ENCODE measurements around the gene ZNF469. TPM values are rescaled to one million over a fixed set of nuclear protein-coding genes. Genes with fewer than 3 reads are reported as not detected.

ZNF469 gene
- polyA plus RNA-seq, 4 donors = under 0.01 to 0.64 (median 0.30) TPM; not detected in 1

GRCh38 chr16:88360999-88361398 is 21.8 kb upstream of the ZNF469 start:
- DNase-seq (no peak), FAIRE-seq (no peak)
- Histone ChIP-seq H3K9me3 (ENCODE audit: control insufficient read depth in 2 of 2, insufficient read depth in 1 of 2, low read depth in 1 of 2, low read length in 1 of 2) (peaks cover 0 to 7% of the 10 kb centered on the region in 2 donors), H3K27ac (ENCODE audit: low read depth in 1 of 3, low read length in 2 of 3) (no peak overlapping the region), H3K4me1 (ENCODE audit: control insufficient read depth in 3 of 3, insufficient read depth in 2 of 3, low read depth in 1 of 3, low read length in 2 of 3) (no peaks in the 10 kb centered on the region), H3K27me3 (ENCODE audit: control insufficient read depth in 3 of 3, insufficient read depth in 3 of 3, low read length in 3 of 3) (peaks cover 0 to 6% (median 0%) of the 10 kb centered on the region in 3 donors), H3K36me3 (ENCODE audit: control insufficient read depth in 3 of 3, insufficient read depth in 2 of 3, low read depth in 1 of 3, low read length in 3 of 3) (no peaks in the 10 kb centered on the region), H3K4me3 (ENCODE audit: low read depth in 1 of 3, low read length in 3 of 3) (no peak overlapping the region)
- WGBS, 3 donors = 73 to 83% (median 77%) methylated on average over 2 of the region's 2 CpGs

GRCh38 chr16:88361775-88362174 is 21.0 kb upstream of the ZNF469 start:
- Histone ChIP-seq H3K9me3 (ENCODE audit: control insufficient read depth in 2 of 2, insufficient read depth in 1 of 2, low read depth in 1 of 2, low read length in 1 of 2) (peaks cover 0 to 7% of the 10 kb centered on the region in 2 donors), H3K27ac (ENCODE audit: low read depth in 1 of 3, low read length in 2 of 3) (no peak overlapping the region), H3K27me3 (ENCODE audit: control insufficient read depth in 3 of 3, insufficient read depth in 3 of 3, low read length in 3 of 3) (peaks cover 0 to 6% (median 0%) of the 10 kb centered on the region in 3 donors), H3K4me3 (ENCODE audit: low read depth in 1 of 3, low read length in 3 of 3) (no peak overlapping the region), H3K36me3 (ENCODE audit: control insufficient read depth in 3 of 3, insufficient read depth in 2 of 3, low read depth in 1 of 3, low read length in 3 of 3) (no peaks in the 10 kb centered on the region), H3K4me1 (ENCODE audit: control insufficient read depth in 3 of 3, insufficient read depth in 2 of 3, low read depth in 1 of 3, low read length in 2 of 3) (no peaks in the 10 kb centered on the region)
- DNase-seq = no peak
- FAIRE-seq = no peak
- 77 to 85% (median 77%) methylated on average over 5 of the region's 5 CpGs for WGBS, 3 donors

- peaks cover 0 to 6% (median 0%) of the 10 kb centered on the region in 3 donors for H3K27me3 ChIP-seq (ENCODE audit: control insufficient read depth in 3 of 3, insufficient read depth in 3 of 3, low read length in 3 of 3)
- no peaks in the 10 kb centered on the region for H3K4me1 ChIP-seq (ENCODE audit: control insufficient read depth in 3 of 3, insufficient read depth in 2 of 3, low read depth in 1 of 3, low read length in 2 of 3)
- no peaks in the 10 kb centered on the region for H3K36me3 ChIP-seq (ENCODE audit: control insufficient read depth in 3 of 3, insufficient read depth in 2 of 3, low read depth in 1 of 3, low read length in 3 of 3)
- FAIRE-seq (no peak), DNase-seq (no peak)
- WGBS, 3 donors = 22 to 50% (median 24%) methylated on average over 2 of the region's 2 CpGs
- no peak overlapping the region for H3K27ac ChIP-seq (ENCODE audit: low read depth in 1 of 3, low read length in 2 of 3)
- H3K9me3 ChIP-seq (ENCODE audit: control insufficient read depth in 2 of 2, insufficient read depth in 1 of 2, low read depth in 1 of 2, low read length in 1 of 2) = peaks cover 0 to 7% of the 10 kb centered on the region in 2 donors
- no peak overlapping the region for H3K4me3 ChIP-seq (ENCODE audit: low read depth in 1 of 3, low read length in 3 of 3)
These were observed 19.4 kb upstream of the ZNF469 start for GRCh38 chr16:88363239-88363891.

- H3K9me3 ChIP-seq (ENCODE audit: control insufficient read depth in 2 of 2, insufficient read depth in 1 of 2, low read depth in 1 of 2, low read length in 1 of 2) = peaks cover 0 to 7% of the 10 kb centered on the region in 2 donors
- WGBS, 3 donors = 82 to 86% (median 84%) methylated on average over 6 of the region's 6 CpGs
- FAIRE-seq (no peak), DNase-seq (no peak)
- no peaks in the 10 kb centered on the region for H3K4me1 ChIP-seq (ENCODE audit: control insufficient read depth in 3 of 3, insufficient read depth in 2 of 3, low read depth in 1 of 3, low read length in 2 of 3)
- H3K27ac ChIP-seq (ENCODE audit: low read depth in 1 of 3, low read length in 2 of 3) = no peak overlapping the region
- no peak overlapping the region for H3K4me3 ChIP-seq (ENCODE audit: low read depth in 1 of 3, low read length in 3 of 3)
- H3K27me3 ChIP-seq (ENCODE audit: control insufficient read depth in 3 of 3, insufficient read depth in 3 of 3, low read length in 3 of 3) = peaks cover 0 to 6% (median 2%) of the 10 kb centered on the region in 3 donors
- H3K36me3 ChIP-seq (ENCODE audit: control insufficient read depth in 3 of 3, insufficient read depth in 2 of 3, low read depth in 1 of 3, low read length in 3 of 3) = no peaks in the 10 kb centered on the region
These were observed 17.4 kb upstream of the ZNF469 start for GRCh38 chr16:88365244-88365865.

- WGBS, 3 donors = 68 to 73% (median 73%) methylated on average over 4 of the region's 4 CpGs
- Histone ChIP-seq H3K27me3 (ENCODE audit: control insufficient read depth in 3 of 3, insufficient read depth in 3 of 3, low read length in 3 of 3) (peaks cover 0 to 6% (median 2%) of the 10 kb centered on the region in 3 donors), H3K4me3 (ENCODE audit: low read depth in 1 of 3, low read length in 3 of 3) (no peak overlapping the region), H3K9me3 (ENCODE audit: control insufficient read depth in 2 of 2, insufficient read depth in 1 of 2, low read depth in 1 of 2, low read length in 1 of 2) (peaks cover 0 to 9% of the 10 kb centered on the region in 2 donors), H3K27ac (ENCODE audit: low read depth in 1 of 3, low read length in 2 of 3) (no peak overlapping the region), H3K36me3 (ENCODE audit: control insufficient read depth in 3 of 3, insufficient read depth in 2 of 3, low read depth in 1 of 3, low read length in 3 of 3) (no peaks in the 10 kb centered on the region), H3K4me1 (ENCODE audit: control insufficient read depth in 3 of 3, insufficient read depth in 2 of 3, low read depth in 1 of 3, low read length in 2 of 3) (no peaks in the 10 kb centered on the region)
- no peak for DNase-seq
- no peak for FAIRE-seq
These were observed 16.6 kb upstream of the ZNF469 start for GRCh38 chr16:88366032-88366703.

- no peak overlapping the region for H3K27ac ChIP-seq (ENCODE audit: low read depth in 1 of 3, low read length in 2 of 3)
- FAIRE-seq (no peak), DNase-seq (no peak)
- H3K4me3 ChIP-seq (ENCODE audit: low read depth in 1 of 3, low read length in 3 of 3) = no peak overlapping the region
- peaks cover 0 to 12% of the 10 kb centered on the region in 2 donors for H3K9me3 ChIP-seq (ENCODE audit: control insufficient read depth in 2 of 2, insufficient read depth in 1 of 2, low read depth in 1 of 2, low read length in 1 of 2)
- WGBS, 3 donors = 89 to 96% (median 92%) methylated on average over 4 of the region's 4 CpGs
- H3K4me1 ChIP-seq (ENCODE audit: control insufficient read depth in 3 of 3, insufficient read depth in 2 of 3, low read depth in 1 of 3, low read length in 2 of 3) = no peaks in the 10 kb centered on the region
- H3K27me3 ChIP-seq (ENCODE audit: control insufficient read depth in 3 of 3, insufficient read depth in 3 of 3, low read length in 3 of 3) = peaks cover 0 to 5% (median 2%) of the 10 kb centered on the region in 3 donors
- no peaks in the 10 kb centered on the region for H3K36me3 ChIP-seq (ENCODE audit: control insufficient read depth in 3 of 3, insufficient read depth in 2 of 3, low read depth in 1 of 3, low read length in 3 of 3)
These were observed 16.1 kb upstream of the ZNF469 start for GRCh38 chr16:88366704-88367047.

- Histone ChIP-seq H3K36me3 (ENCODE audit: control insufficient read depth in 3 of 3, insufficient read depth in 2 of 3, low read depth in 1 of 3, low read length in 3 of 3) (no peaks in the 10 kb centered on the region), H3K4me3 (ENCODE audit: low read depth in 1 of 3, low read length in 3 of 3) (no peak overlapping the region), H3K4me1 (ENCODE audit: control insufficient read depth in 3 of 3, insufficient read depth in 2 of 3, low read depth in 1 of 3, low read length in 2 of 3) (no peaks in the 10 kb centered on the region), H3K9me3 (ENCODE audit: control insufficient read depth in 2 of 2, insufficient read depth in 1 of 2, low read depth in 1 of 2, low read length in 1 of 2) (peaks cover 0 to 12% of the 10 kb centered on the region in 2 donors), H3K27ac (ENCODE audit: low read depth in 1 of 3, low read length in 2 of 3) (no peak overlapping the region), H3K27me3 (ENCODE audit: control insufficient read depth in 3 of 3, insufficient read depth in 3 of 3, low read length in 3 of 3) (peaks cover 0 to 3% (median 2%) of the 10 kb centered on the region in 3 donors)
- 87 to 93% (median 90%) methylated on average over 11 of the region's 11 CpGs for WGBS, 3 donors
- DNase-seq (no peak), FAIRE-seq (no peak)
These were observed 15.2 kb upstream of the ZNF469 start for GRCh38 chr16:88367560-88367959.

GRCh38 chr16:88368036-88368435 is 14.7 kb upstream of the ZNF469 start:
- WGBS, 3 donors = 86 to 93% (median 90%) methylated on average over 13 of the region's 13 CpGs
- DNase-seq (no peak), FAIRE-seq (no peak)
- H3K27me3 ChIP-seq (ENCODE audit: control insufficient read depth in 3 of 3, insufficient read depth in 3 of 3, low read length in 3 of 3) = peaks cover 0 to 3% (median 2%) of the 10 kb centered on the region in 3 donors
- no peaks in the 10 kb centered on the region for H3K4me1 ChIP-seq (ENCODE audit: control insufficient read depth in 3 of 3, insufficient read depth in 2 of 3, low read depth in 1 of 3, low read length in 2 of 3)
- H3K4me3 ChIP-seq (ENCODE audit: low read depth in 1 of 3, low read length in 3 of 3) = no peak overlapping the region
- no peaks in the 10 kb centered on the region for H3K36me3 ChIP-seq (ENCODE audit: control insufficient read depth in 3 of 3, insufficient read depth in 2 of 3, low read depth in 1 of 3, low read length in 3 of 3)
- peaks cover 0 to 12% of the 10 kb centered on the region in 2 donors for H3K9me3 ChIP-seq (ENCODE audit: control insufficient read depth in 2 of 2, insufficient read depth in 1 of 2, low read depth in 1 of 2, low read length in 1 of 2)
- H3K27ac ChIP-seq (ENCODE audit: low read depth in 1 of 3, low read length in 2 of 3) = no peak overlapping the region
